SU-DHL-6 (cell line): ENCODE measurements around the gene TFE3.

Experiments
- CTCF ChIP-seq: fragments of 200-600 bp; sonication (generic); IDR thresholded peaks from one replicate; pipeline ENCODE4 v1.5.1; 2017; ENCODE audit warnings: antibody characterized with exemption, mild to moderate bottlenecking, low read length, moderate library complexity; ENCODE audit not compliant: insufficient read depth, poor library complexity, severe bottlenecking
- EZH2phosphoT487 ChIP-seq: fragments of 200-600 bp; sonication (generic), shearing (Covaris generic); conservative IDR thresholded peaks from 2 replicates; pipeline ENCODE4 v1.6.1; 2018; ENCODE audit warnings: mild to moderate bottlenecking, antibody characterized with exemption, low read length, moderate library complexity, mixed read lengths

GRCh38 chrX:48989483-48989882 lies 53.7 kb downstream of the TFE3 start:
- no peak for TF ChIP-seq CTCF
- no peak for TF ChIP-seq EZH2phosphoT487
